Peyer's patch (tissue), 4 donors: Measurements from ENCODE around the gene DHRS1. TPM values are rescaled to one million over a fixed set of nuclear protein-coding genes. Genes with fewer than 3 reads are reported as not detected.

ENCODE experiments used
- DNase-seq, 3 donors: peaks; one replicate each; pipeline ENCODE4 v3.0.0-alpha.2; 2017 to 2019
- H3K27ac ChIP-seq, 4 donors: fragments of 200-600 bp; sonication (generic); one replicate each; pipeline ENCODE4 v1.5.1; 2016 to 2019
- H3K27me3 ChIP-seq, 2 donors: fragments of 200-600 bp; sonication (generic); one replicate each; pipeline ENCODE4 v1.5.1; 2019
- H3K36me3 ChIP-seq, 3 donors: fragments of 200-600 bp; sonication (generic); one replicate each; pipeline ENCODE4 v1.5.1; 2016 to 2019
- H3K4me1 ChIP-seq, 4 donors: fragments of 200-600 bp; sonication (generic); one replicate each; pipeline ENCODE4 v1.5.1; 2016 to 2019
- H3K4me3 ChIP-seq, 4 donors: fragments of 200-600 bp; sonication (generic); 1 replicate in 3 of 4; 2 replicates in 1 of 4; pipeline ENCODE4 v1.5.1; 2016 to 2019; ENCODE audit warnings: mild to moderate bottlenecking in 1 of 4
- H3K9me3 ChIP-seq, 4 donors: fragments of 200-600 bp; sonication (generic); one replicate each; pipeline ENCODE4 v1.5.1; 2016 to 2019; ENCODE audit warnings: mild to moderate bottlenecking in 1 of 4
- POLR2A ChIP-seq, 2 donors: fragments of 450-650 bp; IDR thresholded peaks; one replicate each; pipeline ENCODE4 v1.5.1; 2017; ENCODE audit warnings: antibody characterized with exemption in 2 of 2, mild to moderate bottlenecking in 2 of 2, moderate library complexity in 2 of 2
- total RNA-seq, 4 donors: library from RNA; depleted of rRNA; stranded (reverse); fragments of >200 nt; gene quantifications; one replicate each; pipeline ENCODE4 v1.1.0, GENCODE V29; 2016
- TF ChIP-seq, protein P1 (sequence below), 6 experiments: fragments of 450-650 bp in 4 of 6; fragments of 200-600 bp in 2 of 6; sonication (generic) in 1 of 6; IDR thresholded peaks; one replicate each; pipeline ENCODE4 v1.5.1; 2017 to 2019; ENCODE audit warnings: antibody characterized with exemption in 6 of 6, mild to moderate bottlenecking in 3 of 6, moderate library complexity in 1 of 6

DHRS1 gene
- total RNA-seq, 4 donors from 2014 or later: 51.2 to 130 (median 67.1) TPM

GRCh38 chr14:24290746-24291145 is 8.8 kb downstream of the DHRS1 start:
- Histone ChIP-seq H3K4me3 (no peak overlapping the region), H3K27ac (no peak overlapping the region), H3K4me1 (no peaks in the 10 kb centered on the region), H3K9me3 (no peaks in the 10 kb centered on the region), H3K36me3 (peaks cover 0 to 62% (median 0%) of the 10 kb centered on the region in 3 donors), H3K27me3 (no peaks in the 10 kb centered on the region)
- no peak for TF ChIP-seq POLR2A (IDR thresholded peaks at IDR 0.05)
- TF ChIP-seq, protein P1, sequence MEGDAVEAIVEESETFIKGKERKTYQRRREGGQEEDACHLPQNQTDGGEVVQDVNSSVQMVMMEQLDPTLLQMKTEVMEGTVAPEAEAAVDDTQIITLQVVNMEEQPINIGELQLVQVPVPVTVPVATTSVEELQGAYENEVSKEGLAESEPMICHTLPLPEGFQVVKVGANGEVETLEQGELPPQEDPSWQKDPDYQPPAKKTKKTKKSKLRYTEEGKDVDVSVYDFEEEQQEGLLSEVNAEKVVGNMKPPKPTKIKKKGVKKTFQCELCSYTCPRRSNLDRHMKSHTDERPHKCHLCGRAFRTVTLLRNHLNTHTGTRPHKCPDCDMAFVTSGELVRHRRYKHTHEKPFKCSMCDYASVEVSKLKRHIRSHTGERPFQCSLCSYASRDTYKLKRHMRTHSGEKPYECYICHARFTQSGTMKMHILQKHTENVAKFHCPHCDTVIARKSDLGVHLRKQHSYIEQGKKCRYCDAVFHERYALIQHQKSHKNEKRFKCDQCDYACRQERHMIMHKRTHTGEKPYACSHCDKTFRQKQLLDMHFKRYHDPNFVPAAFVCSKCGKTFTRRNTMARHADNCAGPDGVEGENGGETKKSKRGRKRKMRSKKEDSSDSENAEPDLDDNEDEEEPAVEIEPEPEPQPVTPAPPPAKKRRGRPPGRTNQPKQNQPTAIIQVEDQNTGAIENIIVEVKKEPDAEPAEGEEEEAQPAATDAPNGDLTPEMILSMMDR (IDR thresholded peaks at IDR 0.05): no peak
- no peak for DNase-seq

DNA sequence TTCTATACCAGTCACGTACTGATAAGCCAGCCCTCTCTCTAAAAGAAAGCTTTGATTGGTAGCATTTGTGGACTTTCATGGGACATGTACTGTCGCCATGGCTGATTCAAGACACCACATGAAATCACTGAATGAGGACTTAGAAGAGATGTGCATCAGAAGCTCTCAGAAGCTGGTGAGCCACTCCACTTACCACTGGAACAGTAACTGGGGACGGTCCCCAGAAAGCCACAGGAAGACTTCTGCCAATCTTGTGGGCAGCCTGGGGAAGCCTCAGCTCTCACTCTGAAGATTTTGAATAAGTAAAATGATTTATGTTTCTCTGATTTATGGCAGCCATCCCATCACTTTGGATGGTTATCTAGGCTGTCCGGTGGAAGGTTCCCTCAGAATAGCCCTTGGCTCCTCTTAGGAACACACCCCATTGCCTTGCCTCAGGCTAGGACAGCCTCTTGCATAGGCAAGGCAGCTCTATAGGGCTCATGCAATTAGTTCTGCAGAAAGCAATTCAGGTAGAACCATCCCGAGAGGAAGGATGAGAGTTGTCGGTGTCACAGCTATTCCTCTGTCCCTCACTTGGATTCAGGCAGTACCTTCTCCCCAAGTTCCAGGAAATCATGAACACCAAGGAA is 9.8 kb downstream of the DHRS1 start:
- no peaks in the 10 kb centered on the region for H3K27me3 ChIP-seq
- TF ChIP-seq, protein P1 (IDR thresholded peaks at IDR 0.05): no peak
- TF ChIP-seq POLR2A (IDR thresholded peaks at IDR 0.05): no peak
- DNase-seq: no peak
- no peaks in the 10 kb centered on the region for H3K9me3 ChIP-seq
- peaks cover 0 to 52% (median 0%) of the 10 kb centered on the region in 3 donors for H3K36me3 ChIP-seq
- H3K4me3 ChIP-seq: no peak overlapping the region
- H3K4me1 ChIP-seq: no peaks in the 10 kb centered on the region
- H3K27ac ChIP-seq: no peak overlapping the region

DNA sequence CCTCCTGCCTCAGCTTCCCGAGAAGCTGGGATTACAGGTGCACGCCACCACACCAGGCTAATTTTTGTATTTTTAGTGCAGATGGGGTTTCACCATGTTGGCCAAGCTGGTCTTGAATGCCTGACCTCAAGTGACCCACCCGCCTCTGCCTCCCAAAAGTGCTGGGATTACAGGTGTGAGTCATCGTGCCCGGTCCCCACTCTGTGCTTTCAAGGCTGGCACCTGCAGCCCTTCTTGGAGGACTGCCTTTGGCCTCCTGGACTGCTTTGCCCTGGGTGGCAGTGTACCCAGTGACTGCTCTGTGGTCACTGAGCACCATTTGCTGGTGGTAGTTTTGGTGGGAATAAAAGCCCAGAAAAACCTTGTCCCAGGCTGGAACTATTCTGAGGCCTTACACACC is 12.6 kb downstream of the DHRS1 start:
- Histone ChIP-seq H3K4me1 (no peaks in the 10 kb centered on the region), H3K9me3 (no peaks in the 10 kb centered on the region), H3K4me3 (no peak overlapping the region), H3K27me3 (no peaks in the 10 kb centered on the region), H3K36me3 (peaks cover 0 to 29% (median 0%) of the 10 kb centered on the region in 3 donors), H3K27ac (no peak overlapping the region)
- DNase-seq: no peak
- TF ChIP-seq, protein P1 (IDR thresholded peaks at IDR 0.05): no peak
- TF ChIP-seq POLR2A (IDR thresholded peaks at IDR 0.05): no peak

GRCh38 chr14:24285351-24285750 is 14.2 kb downstream of the DHRS1 start:
- TF ChIP-seq POLR2A (IDR thresholded peaks at IDR 0.05): no peak
- TF ChIP-seq, protein P1 (IDR thresholded peaks at IDR 0.05): no peak
- no peak for DNase-seq
- H3K27ac ChIP-seq: no peak overlapping the region
- H3K27me3 ChIP-seq: no peaks in the 10 kb centered on the region
- no peaks in the 10 kb centered on the region for H3K9me3 ChIP-seq
- H3K36me3 ChIP-seq: peaks cover 0 to 13% (median 0%) of the 10 kb centered on the region in 3 donors
- H3K4me1 ChIP-seq: no peaks in the 10 kb centered on the region
- no peak overlapping the region for H3K4me3 ChIP-seq

DNA sequence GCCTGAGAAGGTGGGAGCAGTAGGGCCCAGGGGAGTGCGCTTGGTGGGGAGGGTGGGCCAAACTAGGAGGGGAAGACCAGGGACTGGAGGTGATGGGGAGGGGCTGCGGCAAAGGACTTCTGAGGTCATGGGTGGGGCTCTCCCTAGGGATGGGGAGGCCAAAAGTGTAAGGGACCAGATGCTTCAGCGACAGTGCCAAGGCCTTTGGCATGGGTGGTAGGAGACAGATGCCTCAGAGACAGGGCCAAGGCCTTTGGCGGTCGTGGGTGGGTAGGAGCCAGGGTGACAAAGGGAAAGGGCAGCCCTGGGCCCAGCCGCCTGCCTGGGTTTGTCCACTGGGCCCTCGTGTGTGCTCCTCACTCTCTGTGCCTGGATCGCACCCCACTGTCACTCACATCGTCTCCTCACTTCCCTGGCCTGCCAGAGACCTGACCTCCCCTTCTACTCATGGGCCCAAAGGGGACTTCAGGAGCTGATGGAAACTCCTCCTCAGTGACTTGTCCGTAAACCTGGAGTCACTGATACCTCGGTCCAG is 15.0 kb downstream of the DHRS1 start:
- Histone ChIP-seq H3K36me3 (peaks cover 0 to 5% (median 0%) of the 10 kb centered on the region in 3 donors), H3K27me3 (no peaks in the 10 kb centered on the region), H3K27ac (no peak overlapping the region), H3K4me1 (no peaks in the 10 kb centered on the region), H3K9me3 (no peaks in the 10 kb centered on the region), H3K4me3 (no peak overlapping the region)
- TF ChIP-seq POLR2A (IDR thresholded peaks at IDR 0.05): no peak
- DNase-seq: peak in 1 of 3 donors; percentile 34

GRCh38 chr14:24283796-24284460 is 15.7 kb downstream of the DHRS1 start:
- Histone ChIP-seq H3K27ac (no peak overlapping the region), H3K9me3 (no peaks in the 10 kb centered on the region), H3K4me3 (no peak overlapping the region), H3K27me3 (no peaks in the 10 kb centered on the region), H3K36me3 (no peaks in the 10 kb centered on the region), H3K4me1 (no peaks in the 10 kb centered on the region)
- TF ChIP-seq, protein P1 (IDR thresholded peaks at IDR 0.05): no peak
- TF ChIP-seq POLR2A (IDR thresholded peaks at IDR 0.05): no peak
- DNase-seq: no peak
